GM13976 (cell line): ENCODE measurements around the gene GPR156.
"Not testable (repeated sequence)": the region's sequence is repeated elsewhere in the genome, so short reads cannot be mapped to it uniquely, and the experiment has no call there.

Experiments
- DNase-seq: peaks from one replicate; pipeline ENCODE4 v3.0.0; 2012; ENCODE audit warnings: low spot score
- in situ Hi-C: fragments of 300-500 bp; cut with MboI; formaldehyde crosslinking; loops from one replicate; pipeline ENCODE4 v1.12.0; 2022; ENCODE audit warnings: low sequenced_read_pairs, mixed read lengths, inconsistent platforms; ENCODE audit not compliant: unreplicated experiment
- TF ChIP-seq, protein P1 (sequence below): IDR thresholded peaks from 2 replicates; pipeline ENCODE4 v1.5.1; 2012; ENCODE audit warnings: borderline replicate concordance, mild to moderate bottlenecking; ENCODE audit not compliant: insufficient read depth; ENCODE audit errors: extremely low read depth, missing control alignments, control extremely low read depth

The GPR156 gene

DNA sequence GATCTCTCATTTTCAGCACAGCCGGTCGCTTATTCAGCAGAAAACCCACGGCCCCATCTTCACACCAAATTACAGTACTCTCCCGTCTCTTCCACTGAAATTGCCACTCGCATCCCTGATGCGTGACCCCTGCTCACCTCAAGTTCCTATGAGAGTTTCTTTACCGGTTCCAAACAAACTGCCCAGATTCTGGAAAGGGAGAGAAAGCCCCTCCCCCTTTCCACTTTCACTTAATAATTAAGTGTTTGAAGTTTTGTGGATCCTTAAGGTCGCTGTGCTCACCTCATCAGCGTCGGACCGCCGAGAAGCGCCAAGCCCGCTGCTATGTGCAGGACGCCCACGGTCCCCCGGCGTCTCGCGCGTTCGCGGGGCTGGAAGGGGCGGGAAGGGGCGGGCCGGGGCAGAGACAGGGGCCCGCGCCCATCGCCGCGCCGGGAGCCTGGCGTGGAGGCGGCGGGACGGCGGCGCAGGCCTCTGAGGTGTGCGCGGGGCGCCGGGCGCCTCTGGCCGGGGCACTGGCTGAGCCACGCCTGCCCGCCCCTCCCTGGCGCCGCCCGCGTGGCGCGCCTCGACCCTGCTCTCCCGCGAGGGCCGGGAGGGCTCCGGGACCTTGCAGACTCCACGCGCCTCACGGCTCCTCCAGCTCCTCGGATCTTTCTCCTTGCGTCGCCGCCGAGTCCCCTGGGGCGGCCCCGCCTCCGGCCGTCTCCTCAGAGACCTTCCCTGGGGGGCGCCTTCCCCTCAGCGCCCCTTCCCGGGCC lies at the start of gene GPR156:
Gene GPR156, minus strand, starts transcription at position 476 of the 761 bp plus-strand sequence. CDS start 41,124 bp downstream, outside the sequence.
- TF ChIP-seq, protein P1, sequence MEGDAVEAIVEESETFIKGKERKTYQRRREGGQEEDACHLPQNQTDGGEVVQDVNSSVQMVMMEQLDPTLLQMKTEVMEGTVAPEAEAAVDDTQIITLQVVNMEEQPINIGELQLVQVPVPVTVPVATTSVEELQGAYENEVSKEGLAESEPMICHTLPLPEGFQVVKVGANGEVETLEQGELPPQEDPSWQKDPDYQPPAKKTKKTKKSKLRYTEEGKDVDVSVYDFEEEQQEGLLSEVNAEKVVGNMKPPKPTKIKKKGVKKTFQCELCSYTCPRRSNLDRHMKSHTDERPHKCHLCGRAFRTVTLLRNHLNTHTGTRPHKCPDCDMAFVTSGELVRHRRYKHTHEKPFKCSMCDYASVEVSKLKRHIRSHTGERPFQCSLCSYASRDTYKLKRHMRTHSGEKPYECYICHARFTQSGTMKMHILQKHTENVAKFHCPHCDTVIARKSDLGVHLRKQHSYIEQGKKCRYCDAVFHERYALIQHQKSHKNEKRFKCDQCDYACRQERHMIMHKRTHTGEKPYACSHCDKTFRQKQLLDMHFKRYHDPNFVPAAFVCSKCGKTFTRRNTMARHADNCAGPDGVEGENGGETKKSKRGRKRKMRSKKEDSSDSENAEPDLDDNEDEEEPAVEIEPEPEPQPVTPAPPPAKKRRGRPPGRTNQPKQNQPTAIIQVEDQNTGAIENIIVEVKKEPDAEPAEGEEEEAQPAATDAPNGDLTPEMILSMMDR: no peak
- in situ Hi-C loops: no loop called here
- DNase-seq: peak; percentile 52

GRCh38 chr3:120332646-120333045 lies 47.6 kb upstream of the GPR156 start:
- in situ Hi-C loops: no loop called here
- no peak for DNase-seq
- TF ChIP-seq, protein P1: no peak

DNA sequence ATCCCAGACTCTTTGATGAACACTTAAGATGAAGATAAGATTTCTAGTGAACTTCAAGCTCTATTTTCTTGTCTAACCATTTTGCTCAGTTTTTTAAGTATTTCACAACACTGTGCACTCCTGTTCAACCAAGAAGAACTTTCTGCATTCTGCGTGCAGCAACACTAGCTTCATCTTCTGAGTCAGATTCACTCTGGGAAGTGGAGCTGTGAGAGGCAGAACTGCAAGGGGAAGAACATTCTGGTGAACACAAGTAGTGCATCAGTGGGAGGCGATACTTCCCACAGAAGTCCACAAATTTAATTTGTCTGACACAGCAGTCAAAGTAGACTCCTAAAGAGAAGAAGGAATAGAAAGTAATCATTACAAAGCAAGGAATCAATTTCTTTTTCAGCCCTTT lies 46.1 kb upstream of the GPR156 start:
- DNase-seq: no peak
- TF ChIP-seq, protein P1: no peak
- in situ Hi-C loops: no loop called here

GRCh38 chr3:120326784-120327183 lies 41.8 kb upstream of the GPR156 start:
- DNase-seq: no peak
- in situ Hi-C loops: no loop called here

DNA sequence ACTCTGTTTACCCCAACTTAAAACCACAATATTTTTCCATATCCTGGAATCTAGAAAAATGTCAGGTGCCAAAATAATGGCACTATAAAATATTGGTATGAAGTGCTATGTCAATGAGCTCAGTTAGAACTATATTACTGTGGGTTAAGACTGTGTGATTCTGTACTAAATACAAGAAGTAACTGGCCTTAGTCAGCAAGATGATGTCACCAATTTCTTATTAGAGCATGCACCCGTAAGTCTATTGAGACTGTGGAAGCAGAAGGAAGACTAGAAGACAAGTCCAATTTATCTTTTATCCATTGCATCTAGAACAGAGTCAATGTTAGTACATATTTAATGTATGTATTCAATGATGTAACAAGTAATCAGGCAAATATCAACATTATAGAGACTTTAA lies 39.2 kb upstream of the GPR156 start:
- DNase-seq: no peak
- in situ Hi-C loops: no loop called here
- TF ChIP-seq, protein P1: no peak

More at GRCh38 chr3:120326784-120327183, 41.8 kb upstream of the GPR156 start:
- TF ChIP-seq, protein P1: no peak

DNA sequence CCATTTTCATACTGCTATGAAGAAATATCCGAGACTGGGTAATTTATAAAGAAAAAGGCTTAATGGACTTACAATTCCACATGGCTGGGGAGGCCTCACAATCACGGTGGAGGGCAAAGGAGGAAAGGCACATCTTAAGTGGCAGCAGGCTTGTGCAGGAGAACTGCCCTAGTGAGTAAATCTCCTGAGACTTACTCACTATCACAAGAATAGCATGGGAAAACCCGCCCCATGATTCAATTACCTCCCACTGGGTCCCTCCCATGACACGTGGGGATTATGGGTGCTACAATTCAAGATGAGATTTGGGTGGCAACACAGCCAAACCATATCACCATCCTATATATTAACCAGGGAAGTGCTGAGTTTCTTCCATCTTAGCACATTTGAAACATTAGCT lies 38.7 kb upstream of the GPR156 start:
- DNase-seq, in situ Hi-C loops: not testable (repeated sequence)
